Activated CD4-positive, alpha-beta T cell treated with anti-CD3 and anti-CD28 coated beads, Interleukin-2, Interleukin-4, amounts not matched to agents 100 ng/mL and 50 ng/mL, durations not matched to agents 16 hours and 8 hours (primary cell): ENCODE measurements around the gene SYNJ2.

Experiments used
- DNase-seq: peaks from one replicate; pipeline ENCODE4 v3.0.0-alpha.2; 2020; ENCODE audit warnings: low spot score

Gene SYNJ2

GRCh38 chr6:158040804-158041347 lies 59.2 kb downstream of the SYNJ2 start:
- no peak for DNase-seq

- no peak for DNase-seq
Measured at GRCh38 chr6:158041370-158041769, 59.7 kb downstream of the SYNJ2 start.

GRCh38 chr6:158041788-158042187 lies 60.1 kb downstream of the SYNJ2 start:
- no peak for DNase-seq

- DNase-seq = no peak
Measured at GRCh38 chr6:158042245-158042798, 60.7 kb downstream of the SYNJ2 start.

- DNase-seq = no peak
Measured at GRCh38 chr6:158043008-158043407, 61.3 kb downstream of the SYNJ2 start.

GRCh38 chr6:158043586-158044524 lies 62.2 kb downstream of the SYNJ2 start:
- DNase-seq = no peak

- DNase-seq = no peak
Measured at GRCh38 chr6:158044525-158044888, 62.8 kb downstream of the SYNJ2 start.

- no peak for DNase-seq
Measured at GRCh38 chr6:158046201-158047126, 64.8 kb downstream of the SYNJ2 start.

- peak; percentile 75 for DNase-seq
Measured at GRCh38 chr6:158047127-158047518, 65.5 kb downstream of the SYNJ2 start.

GRCh38 chr6:158047563-158048323 lies 66.1 kb downstream of the SYNJ2 start:
- DNase-seq = no peak

- DNase-seq = no peak
Measured at GRCh38 chr6:158048589-158048988, 66.9 kb downstream of the SYNJ2 start.

GRCh38 chr6:158049055-158050028 lies 67.7 kb downstream of the SYNJ2 start:
- no peak for DNase-seq

- no peak for DNase-seq
Measured at GRCh38 chr6:158050107-158050735, 68.6 kb downstream of the SYNJ2 start.

- DNase-seq = no peak
Measured at GRCh38 chr6:158050955-158051354, 69.3 kb downstream of the SYNJ2 start.

GRCh38 chr6:158051968-158052367 lies 70.3 kb downstream of the SYNJ2 start:
- DNase-seq = no peak

- no peak for DNase-seq
Measured at GRCh38 chr6:158053377-158054313, 72.0 kb downstream of the SYNJ2 start.

GRCh38 chr6:158056355-158056754 lies 74.7 kb downstream of the SYNJ2 start:
- DNase-seq = no peak

GRCh38 chr6:158056804-158057203 lies 75.1 kb downstream of the SYNJ2 start:
- no peak for DNase-seq
